Measurements from ENCODE around the gene KPNA1.

DNA sequence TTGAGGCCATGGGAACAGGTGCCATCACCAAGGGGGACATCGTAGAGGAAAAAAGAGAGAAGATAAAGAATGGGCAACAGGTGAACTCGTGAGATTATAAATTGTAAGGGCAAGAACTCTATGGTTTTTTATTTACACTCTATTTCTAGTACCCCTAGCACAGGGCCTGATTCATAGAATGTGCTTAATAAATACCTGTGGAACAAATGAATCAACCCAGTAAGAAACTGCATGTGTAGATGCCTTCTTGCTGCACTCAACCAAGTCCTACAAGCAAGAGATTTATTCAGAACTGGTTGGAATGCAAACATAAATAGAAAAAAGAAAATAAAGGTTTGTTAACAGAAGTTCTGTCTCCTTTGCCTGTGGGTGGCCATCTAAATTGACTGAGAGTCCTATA lies 18.7 kb upstream of the KPNA1 start:
- TF ChIP-seq, protein P1, sequence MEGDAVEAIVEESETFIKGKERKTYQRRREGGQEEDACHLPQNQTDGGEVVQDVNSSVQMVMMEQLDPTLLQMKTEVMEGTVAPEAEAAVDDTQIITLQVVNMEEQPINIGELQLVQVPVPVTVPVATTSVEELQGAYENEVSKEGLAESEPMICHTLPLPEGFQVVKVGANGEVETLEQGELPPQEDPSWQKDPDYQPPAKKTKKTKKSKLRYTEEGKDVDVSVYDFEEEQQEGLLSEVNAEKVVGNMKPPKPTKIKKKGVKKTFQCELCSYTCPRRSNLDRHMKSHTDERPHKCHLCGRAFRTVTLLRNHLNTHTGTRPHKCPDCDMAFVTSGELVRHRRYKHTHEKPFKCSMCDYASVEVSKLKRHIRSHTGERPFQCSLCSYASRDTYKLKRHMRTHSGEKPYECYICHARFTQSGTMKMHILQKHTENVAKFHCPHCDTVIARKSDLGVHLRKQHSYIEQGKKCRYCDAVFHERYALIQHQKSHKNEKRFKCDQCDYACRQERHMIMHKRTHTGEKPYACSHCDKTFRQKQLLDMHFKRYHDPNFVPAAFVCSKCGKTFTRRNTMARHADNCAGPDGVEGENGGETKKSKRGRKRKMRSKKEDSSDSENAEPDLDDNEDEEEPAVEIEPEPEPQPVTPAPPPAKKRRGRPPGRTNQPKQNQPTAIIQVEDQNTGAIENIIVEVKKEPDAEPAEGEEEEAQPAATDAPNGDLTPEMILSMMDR (IDR thresholded peaks at IDR 0.05): no peak
- TF ChIP-seq POLR2A (IDR thresholded peaks at IDR 0.05): no peak
